RCC 7860 (cell line): ENCODE results near the gene OTOGL.
"Not testable (repeated sequence)": the region's sequence is repeated elsewhere in the genome, so short reads cannot be mapped to it uniquely, and the experiment has no call there.

ENCODE experiments used
- DNase-seq: peaks from one replicate; pipeline ENCODE4 v3.0.0-alpha.2; 2015; ENCODE audit warnings: low spot score
- FAIRE-seq: peaks from 2 replicates; lab custom pipeline; 2012; peaks lifted over from hg19 to GRCh38; lab: Jason Lieb, UNC

Gene OTOGL

DNA sequence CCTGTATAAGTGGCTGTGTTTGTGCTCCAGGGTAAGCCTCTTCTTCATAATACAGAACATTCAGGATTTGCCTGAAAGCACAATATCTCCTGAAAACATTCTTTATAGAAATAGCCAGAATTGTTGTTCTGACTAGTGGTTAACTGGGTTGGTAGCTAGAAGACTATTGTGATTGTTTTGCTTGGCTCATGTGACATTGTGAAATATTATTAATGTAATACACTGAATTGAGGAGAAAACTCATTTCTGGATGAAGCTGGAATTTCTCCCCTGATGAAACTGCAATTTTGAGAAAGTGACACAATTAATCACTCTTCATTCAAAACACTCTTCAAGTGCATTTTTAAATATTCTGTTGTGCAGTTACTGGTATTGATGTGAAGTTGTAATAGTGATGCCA is 172.4 kb downstream of the OTOGL start:
- DNase-seq (no peak), FAIRE-seq (no peak)

DNA sequence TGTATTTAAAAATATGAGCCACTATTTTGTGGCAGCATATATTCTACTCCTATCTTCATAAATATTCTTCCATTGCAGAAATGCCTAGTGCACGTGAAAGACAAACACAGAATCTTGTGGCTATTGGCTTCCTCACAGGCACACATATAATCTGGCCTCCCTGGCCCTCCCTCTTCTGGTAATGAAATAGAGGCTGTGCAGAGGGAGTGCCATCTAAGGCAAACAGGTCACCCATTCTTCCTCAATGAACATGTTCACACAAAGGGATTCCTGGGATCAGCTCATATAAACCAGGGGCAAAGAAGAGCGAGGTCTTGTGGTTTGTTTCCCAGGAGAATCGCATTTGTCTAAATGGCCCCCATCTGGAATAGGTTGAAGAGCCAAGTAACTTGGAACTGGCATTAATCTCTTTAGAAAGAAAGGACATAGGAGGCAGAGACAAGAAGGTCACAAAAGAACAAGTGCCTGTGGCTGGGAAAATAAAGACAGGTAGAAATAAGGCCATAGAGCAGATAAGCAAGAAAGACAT is 173.1 kb downstream of the OTOGL start:
- FAIRE-seq: no peak
- no peak for DNase-seq

DNA sequence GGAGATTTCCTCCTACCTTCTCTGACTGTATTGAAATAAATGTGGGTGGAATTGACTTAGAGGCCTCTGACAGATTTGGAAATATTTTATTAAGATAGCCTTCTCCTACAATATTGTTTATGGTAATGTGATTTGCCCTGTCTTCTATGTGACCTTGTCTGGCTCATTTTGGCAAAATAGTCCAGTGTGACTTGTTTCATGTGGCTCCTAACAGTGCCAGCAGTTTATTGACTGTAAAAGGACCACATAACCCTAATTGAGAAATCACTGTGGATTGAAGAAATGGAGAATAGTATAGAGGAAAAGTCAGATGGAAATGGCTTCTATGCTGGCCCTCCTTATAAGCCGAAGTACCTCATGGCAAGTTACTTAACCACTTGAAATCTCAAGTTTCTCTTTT is 173.8 kb downstream of the OTOGL start:
- DNase-seq: no peak
- FAIRE-seq: no peak

DNA sequence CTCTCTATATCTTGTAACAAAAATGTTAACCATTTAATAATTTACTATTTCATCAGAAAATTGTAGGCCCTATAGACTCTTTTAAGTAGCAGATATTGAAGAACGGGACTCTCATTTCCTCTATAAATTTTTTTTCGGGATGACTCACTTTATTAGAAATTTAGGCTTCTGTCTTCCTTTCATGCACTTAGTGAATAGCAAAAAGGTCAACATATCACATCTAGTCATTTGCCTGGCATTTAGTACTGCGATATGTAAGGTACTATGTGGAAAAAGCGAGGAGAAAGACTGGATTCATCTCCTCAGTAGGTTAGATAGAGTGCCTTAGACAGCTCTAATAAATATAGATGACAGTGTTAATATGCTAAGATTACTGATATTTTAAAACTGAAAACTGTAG is 178.4 kb downstream of the OTOGL start:
- DNase-seq: no peak
- FAIRE-seq: no peak

DNA sequence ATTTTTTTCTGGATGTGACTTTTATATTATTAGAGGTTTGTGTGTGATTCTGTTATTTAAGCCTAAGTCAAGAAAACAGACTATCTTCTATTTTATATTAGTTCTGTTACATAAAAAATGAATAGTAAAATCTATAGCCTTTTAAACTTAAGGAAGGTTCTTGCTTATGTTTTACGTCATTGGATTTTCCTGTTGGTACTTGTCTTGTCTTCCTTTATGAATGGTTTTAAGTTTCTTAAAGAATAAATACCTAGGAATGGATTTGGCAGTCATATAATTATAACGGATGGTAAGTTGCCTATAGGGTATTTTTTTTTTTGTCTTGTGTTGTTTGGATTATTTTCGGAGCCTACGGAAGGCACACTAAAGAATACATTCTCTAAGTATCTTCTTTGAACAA is 182.9 kb downstream of the OTOGL start:
- FAIRE-seq (no peak), DNase-seq (no peak)

DNA sequence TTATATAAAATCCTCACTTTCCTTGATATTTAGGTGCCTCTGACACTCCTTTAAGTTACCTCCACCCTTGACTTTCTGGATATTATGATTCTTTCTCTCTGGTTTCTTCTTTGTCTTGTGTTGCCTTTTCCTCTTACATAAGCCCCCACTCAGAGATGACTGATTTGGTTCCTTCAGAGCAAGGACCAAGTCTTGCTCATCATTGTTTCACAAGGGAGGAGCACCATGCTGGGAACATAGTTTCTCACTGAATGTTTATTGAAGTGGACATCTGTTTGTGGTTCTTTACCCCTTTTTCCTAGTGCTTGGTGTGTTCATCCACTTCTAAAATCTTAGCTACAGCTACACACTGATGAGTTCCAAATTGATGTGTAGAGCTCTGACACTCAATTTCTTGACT is 183.4 kb downstream of the OTOGL start:
- FAIRE-seq: no peak

DNA sequence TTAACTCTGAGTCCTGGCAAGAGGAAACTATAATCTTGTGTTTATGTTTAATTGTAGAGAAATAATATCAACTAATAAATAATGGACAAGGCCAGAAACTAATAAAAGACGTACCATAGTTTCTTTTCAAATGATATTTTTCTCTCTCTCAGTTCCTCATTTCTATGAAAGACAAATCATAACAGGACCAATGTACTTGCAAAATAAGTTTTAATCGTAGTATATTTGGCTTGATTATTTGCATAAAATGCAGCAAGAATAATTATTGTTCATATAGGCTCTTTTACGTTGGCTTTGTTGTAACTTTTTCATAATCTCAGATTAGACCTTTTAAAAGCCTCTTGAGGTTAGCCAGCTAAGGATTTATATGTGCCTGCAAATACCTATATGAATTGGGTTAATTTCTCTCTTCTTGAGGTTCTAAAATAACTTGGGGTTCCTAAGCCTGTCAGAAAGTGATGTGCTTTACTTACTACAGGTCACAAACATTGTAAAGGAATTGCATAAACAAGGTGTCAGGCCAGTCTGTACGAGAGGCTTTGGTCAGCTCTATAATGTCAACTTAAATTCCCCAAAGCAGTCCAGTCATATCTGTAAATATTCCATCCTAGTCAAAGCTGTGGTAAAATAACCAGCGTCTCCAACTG is 191.9 kb downstream of the OTOGL start:
- no peak for DNase-seq
- no peak for FAIRE-seq

More for the DNA sequence above, 183.4 kb downstream of the OTOGL start:
- no peak for DNase-seq

DNA sequence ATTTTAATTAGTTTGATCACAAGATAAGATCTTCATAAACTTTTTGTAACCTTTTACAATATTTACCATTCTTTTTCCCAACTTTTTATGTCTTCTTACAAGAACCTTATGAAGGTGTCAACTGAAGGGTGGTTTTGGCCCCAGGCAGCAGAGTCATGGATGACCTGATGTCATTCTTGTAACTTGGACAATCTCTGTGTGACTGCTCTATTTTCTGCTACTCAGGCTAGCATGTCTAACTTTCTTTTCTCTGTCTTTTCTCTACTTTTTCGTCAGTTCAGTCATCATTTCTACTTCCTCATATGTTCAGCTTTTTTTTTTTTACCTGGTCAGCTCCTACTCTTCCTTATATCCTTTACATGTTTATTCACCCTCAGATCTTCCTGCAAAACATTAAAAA is 194.0 kb downstream of the OTOGL start:
- no peak for FAIRE-seq
- DNase-seq: no peak

DNA sequence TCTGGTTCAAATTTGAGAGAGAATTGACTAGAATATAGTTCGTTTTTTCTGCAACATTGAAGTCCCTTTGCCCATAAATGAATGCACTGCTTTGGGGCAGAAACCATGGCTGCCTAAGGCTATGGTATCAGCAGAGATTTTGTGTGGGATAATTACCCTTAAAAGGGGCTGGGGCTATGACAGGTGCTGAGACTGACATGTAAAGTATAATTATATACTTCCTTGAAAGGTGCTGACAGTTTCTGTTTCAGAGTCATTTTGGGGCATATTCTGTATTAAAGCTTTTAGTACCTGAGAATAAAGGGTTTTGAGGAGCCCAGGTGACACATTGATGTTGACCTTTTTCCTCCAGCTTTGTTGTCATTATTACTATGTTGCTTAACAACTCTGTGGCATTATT is 194.4 kb downstream of the OTOGL start:
- DNase-seq (no peak), FAIRE-seq (no peak)

DNA sequence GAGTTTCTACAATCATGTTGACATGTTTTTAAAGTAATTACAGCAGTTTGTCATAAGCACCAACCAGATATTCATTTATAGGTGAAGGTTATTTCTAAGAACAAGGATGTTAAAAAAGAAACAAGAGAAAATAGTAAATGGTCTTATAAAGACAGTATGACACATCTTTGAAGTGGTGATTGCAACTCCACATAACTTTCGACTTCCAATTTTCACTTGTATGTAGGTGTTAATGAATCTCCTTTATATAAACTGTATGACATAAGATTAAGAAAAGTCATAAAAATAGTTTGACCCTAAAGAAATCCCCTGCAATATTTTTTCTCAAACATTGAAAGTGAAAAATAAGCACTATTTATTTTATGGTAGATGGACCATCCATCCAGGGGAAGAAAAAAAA is 199.9 kb downstream of the OTOGL start:
- no peak for FAIRE-seq

DNA sequence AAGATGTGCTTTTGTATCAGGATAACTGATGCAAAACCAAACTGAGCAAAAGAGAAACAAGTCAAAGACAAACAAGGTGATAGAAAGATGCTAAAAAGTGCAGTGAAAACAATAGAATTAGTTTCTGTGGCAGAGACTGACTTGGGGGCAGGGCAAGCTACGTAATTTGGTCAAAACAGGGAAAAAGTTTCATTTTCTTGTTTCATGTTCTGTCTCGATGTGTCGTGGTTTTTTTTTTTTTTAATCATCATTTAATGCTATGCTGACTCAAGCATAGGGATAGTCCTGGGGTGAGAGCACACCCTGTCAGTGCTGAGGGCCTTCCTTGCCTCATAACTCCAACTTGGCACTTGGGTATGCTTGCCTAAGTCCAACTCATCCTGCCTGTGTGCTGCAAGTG is 200.6 kb downstream of the OTOGL start:
- no peak for DNase-seq
- FAIRE-seq: no peak

More for the DNA sequence above, 199.9 kb downstream of the OTOGL start:
- DNase-seq: no peak

DNA sequence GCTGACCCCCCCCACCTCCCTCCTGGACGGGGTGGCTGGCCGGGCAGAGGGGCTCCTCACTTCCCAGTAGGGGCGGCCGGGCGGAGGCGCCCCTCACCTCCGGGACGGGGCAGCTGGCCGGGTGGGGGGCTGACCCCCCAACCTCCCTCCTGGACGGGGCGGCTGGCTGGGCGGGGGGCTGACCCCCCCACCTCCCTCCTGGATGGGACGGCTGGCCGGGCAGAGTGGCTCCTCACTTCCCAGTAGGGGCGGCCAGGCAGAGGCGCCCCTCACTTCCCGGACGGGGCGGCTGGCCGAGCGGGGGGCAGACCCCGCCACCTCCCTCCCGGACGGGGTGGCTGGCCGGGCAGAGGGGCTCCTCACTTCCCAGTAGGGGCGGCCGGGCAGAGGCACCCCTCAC is 208.1 kb downstream of the OTOGL start:
- not testable (repeated sequence) for DNase-seq, FAIRE-seq

DNA sequence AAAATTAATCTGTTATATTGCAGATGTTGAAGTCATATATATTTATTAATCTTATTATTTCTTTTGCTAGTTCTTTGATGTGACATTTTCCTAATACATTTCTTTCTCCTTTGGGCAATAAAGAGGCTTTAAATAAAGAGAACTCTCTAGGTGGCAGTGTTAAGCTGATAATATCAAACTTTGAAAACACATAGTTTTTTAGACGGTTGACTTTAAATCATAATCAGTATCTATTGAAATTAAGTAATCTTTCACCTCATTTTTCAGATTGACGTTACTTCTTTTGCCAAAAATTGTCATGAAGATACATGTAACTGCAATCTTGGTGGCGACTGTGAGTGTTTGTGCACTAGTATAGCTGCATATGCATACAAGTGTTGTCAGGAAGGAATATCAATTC is 213.9 kb downstream of the OTOGL start:
- no peak for FAIRE-seq
- no peak for DNase-seq

DNA sequence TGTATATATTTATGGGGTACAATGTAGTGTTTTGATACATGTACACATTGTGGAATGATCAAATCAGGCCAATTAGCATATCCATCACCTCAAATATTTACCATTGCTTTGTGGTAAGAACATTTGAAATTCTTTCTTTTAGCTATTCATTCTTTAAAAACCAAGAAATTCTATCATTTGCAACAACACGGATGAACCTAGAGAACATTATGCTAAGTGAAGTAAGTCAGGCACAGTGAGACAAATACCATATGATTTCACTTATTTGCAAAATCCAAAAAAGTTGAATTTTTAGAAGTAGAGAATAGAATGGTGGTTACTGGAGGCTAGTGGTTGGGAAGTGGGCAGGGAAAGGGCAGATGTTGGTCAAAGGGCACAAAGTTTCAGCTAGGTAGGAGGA is 215.4 kb downstream of the OTOGL start:
- no peak for DNase-seq
- no peak for FAIRE-seq

DNA sequence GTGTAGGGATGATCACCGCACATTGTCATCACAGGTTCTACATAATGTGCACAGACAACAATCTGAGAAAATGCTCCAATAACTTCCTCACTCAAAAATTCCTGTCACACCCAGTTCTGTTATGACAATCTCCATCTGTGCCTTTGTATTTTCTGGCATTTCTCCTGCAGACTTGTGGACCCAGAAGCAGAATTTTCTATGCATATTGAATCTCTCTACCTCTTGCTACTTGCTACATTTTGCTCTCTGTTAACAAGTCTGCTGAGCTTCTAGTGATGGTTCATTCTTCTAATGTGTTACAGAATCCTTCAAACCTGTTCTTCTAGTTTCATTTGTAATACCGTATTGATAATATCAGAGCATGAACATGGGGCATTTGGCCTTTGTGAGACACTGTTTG is 216.9 kb downstream of the OTOGL start:
- FAIRE-seq (no peak), DNase-seq (no peak)

DNA sequence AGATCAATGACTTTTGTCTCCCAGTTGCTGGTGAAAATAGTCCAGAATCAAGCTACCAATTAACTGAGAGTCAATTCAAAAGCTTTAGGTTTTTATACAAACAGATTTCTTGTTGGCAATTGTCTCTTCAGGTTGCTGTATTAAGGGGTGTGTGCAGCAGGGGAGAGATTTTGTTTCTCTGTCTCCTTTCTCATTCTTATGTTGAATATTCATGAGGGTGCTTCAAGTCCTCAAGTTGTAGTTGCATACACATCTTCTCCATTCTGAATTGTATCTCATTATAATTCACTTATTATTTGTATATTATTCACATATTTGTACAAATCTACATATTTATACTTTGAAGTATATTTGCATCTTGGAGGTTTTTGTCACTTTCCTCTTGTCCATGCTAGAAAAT is 218.0 kb downstream of the OTOGL start:
- no peak for FAIRE-seq
- DNase-seq: no peak

DNA sequence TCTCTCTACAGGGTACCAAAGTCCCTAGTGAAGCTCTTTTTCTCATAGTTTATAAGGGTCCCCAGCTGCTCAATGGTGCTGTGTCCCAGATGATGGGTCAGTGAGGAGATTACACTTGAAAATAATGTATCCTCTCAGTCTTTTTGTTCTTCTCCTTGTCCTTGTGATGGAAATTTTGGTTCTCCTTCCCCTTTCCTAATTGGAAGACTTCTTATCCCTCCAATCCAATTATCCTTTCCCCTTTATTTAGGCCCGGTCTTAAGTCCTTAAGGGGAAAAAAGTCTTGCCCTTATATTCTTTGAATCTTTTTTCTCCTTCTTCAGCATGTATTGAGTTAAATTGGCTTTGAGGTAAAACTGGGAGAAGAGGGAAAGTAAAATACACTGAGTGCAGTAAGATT is 218.6 kb downstream of the OTOGL start:
- no peak for FAIRE-seq
- DNase-seq: no peak

DNA sequence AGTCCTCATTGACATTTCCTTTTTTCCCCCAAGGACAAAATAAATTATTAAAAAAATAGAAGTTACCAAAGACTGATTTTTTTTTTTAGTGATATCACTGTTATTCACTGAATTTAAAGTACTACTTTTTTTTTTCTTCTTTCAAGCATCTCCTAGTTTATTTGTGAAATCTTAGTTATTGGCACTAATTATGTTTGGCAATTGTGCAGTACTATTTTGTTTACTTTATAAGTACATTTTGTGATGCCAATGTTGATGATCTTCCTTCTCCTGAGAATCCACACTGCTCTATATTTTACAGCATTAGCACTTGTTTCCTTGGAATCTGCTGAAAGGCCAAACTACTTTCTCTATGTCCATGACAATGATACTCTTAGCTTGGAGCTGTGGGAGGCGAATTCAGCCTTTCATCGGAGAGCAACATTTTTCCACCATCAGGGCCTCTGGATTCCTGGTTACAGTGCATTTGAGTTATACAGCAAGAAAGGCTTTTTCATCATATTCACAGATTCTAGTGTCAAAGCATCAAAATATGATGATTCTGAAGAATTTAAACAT is 220.9 kb downstream of the OTOGL start:
- FAIRE-seq (no peak), DNase-seq (no peak)

DNA sequence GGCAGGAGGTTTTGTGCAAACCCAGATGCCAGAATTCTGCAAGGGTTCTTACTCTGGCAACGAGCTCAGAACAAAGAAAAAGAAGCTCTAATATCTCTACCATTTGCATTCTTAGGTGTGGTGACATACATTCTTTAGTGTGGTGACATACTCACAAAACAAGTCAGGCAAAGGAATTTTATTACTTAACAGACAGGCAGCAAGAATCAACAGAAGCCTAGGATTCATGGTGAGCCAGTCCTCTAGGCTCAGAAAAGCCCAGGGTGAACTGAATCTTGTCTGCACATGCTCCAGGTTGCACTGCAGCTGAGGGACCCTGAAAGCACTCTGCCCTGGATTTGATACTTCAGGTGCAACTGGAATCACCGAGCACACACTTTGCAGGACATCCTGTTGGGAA is 222.3 kb downstream of the OTOGL start:
- DNase-seq: no peak
- FAIRE-seq: no peak

DNA sequence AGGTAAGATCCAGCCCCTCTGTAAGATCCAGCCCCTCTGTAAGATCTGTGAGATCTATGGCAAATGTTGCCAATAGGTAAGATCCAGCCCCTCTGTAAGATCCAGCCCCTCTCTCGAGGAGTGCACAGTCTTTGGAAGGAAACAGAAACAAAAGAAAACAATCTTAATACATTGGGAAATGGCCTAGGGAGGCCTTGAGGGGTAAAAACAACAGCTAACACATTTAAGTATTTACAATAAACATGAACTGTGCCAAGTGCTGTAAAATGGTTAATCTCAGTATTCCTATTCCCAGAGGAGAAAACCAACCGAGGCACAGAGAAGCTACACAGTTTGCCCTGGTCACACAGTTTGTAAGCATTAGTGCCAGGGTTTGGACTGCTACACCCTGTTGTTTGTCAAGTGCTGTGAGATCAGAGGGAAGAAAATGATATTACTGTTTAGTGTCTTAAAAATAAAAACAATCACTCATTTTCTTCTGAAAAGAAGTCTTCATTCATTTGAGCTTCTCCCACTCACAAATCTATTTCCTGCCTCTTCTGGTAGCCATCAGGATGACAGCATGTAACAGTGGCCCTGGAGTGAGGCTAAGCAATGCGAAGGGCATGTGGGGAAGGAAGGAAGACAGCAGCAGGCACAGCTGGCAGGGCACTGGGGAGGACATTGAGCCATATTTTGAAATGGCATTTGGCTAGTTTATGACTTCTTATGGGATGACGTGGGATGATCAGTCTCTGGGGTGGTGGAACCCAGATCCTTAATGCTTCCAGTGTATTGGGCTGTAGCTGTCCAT is 226.0 kb downstream of the OTOGL start:
- no peak for DNase-seq
- no peak for FAIRE-seq

DNA sequence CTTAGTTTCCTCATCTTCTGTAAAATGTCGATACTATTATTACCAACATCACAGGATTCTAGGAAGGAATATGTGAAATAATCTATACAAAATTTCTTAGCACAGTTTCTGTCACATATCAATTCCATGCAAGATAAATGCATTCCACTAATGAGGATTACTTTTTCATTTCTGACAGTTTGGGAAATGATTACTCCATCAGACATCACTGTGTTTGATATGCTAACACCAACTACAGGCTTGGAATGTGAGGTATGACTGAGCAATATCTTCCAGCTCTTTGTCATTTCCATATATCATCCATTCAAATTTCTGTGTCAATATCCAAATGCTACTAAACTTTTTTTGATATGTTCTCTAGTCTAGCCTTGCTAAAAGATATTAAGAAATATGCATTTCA is 233.5 kb downstream of the OTOGL start:
- DNase-seq (no peak), FAIRE-seq (no peak)

DNA sequence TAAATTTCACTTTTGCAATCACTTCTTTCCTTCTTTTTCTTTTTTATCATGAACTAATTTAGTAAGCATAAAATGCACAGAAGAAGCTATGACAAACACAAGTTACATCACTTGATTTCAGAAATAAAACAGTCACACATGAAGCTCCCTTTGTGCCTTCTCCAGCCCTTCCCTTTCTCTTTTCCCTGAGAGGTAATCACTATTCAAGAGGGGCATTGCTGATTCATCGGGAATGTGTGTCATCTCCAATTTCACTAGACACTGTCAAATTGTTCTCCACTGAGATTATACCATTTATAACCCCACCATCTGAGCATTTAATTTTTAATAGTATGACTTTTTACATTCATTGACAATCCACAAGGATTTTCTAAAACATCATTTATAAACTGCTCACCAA is 253.1 kb downstream of the OTOGL start:
- DNase-seq (no peak), FAIRE-seq (no peak)
